Body of pancreas (tissue), 4 donors: ENCODE data around the gene CNPY1.

ENCODE experiments used
- CTCF ChIP-seq, 7 experiments: fragments of 450-650 bp in 4 of 7; fragments of 200-600 bp in 3 of 7; sonication (generic) in 3 of 7; IDR thresholded peaks; one replicate each; pipeline ENCODE4 v1.5.1; 2016 to 2019; ENCODE audit warnings: antibody characterized with exemption in 7 of 7
- POLR2A ChIP-seq, 3 donors: fragments of 450-650 bp; IDR thresholded peaks; one replicate each; pipeline ENCODE4 v1.6.1; 2016; ENCODE audit warnings: antibody characterized with exemption in 3 of 3, mild to moderate bottlenecking in 2 of 3

GRCh38 chr7:155558351-155558750 is 12.0 kb upstream of the CNPY1 start:
- TF ChIP-seq POLR2A (IDR thresholded peaks at IDR 0.05) (no peak), CTCF (IDR thresholded peaks at IDR 0.05) (no peak)
